OCI-LY7 (cell line): ENCODE data around the gene SEPHS2. TPM values are rescaled to one million over a fixed set of nuclear protein-coding genes. Genes with fewer than 3 reads are reported as not detected.
"Not testable (repeated sequence)": the region's sequence is repeated elsewhere in the genome, so short reads cannot be mapped to it uniquely, and the experiment has no call there.

Source experiments
- BruUV-seq: library from RNA; stranded (reverse); fragments of 400-500 nt; replicated peaks from 2 replicates; lab custom pipeline; 2021; lab: Mats Ljungman, UMichigan
- CTCF ChIA-PET: fragments of 300-600 bp; sonication (Branson Sonifier 250); formaldehyde crosslinking; loops from one replicate; lab custom pipeline; 2022; ENCODE audit warnings: antibody characterized with exemption; ENCODE audit not compliant: unreplicated experiment; lab: Charles Lee
- POLR2A ChIA-PET: fragments of 300-600 bp; sonication (Branson Sonifier 250); formaldehyde crosslinking; loops from one replicate; lab custom pipeline; 2022; ENCODE audit warnings: antibody characterized with exemption; lab: Charles Lee
- DNase-seq: peaks from one replicate; pipeline ENCODE4 v3.0.0-alpha.2; 2015; ENCODE audit warnings: low spot score
- H2AFZ ChIP-seq: fragments of 200-600 bp; sonication (generic), shearing (Covaris generic); 2 replicates; pipeline ENCODE4 v1.6.1; 2014; ENCODE audit warnings: mild to moderate bottlenecking, antibody characterized with exemption, low read length, moderate library complexity
- H3K27ac ChIP-seq: fragments of 200-600 bp; sonication (generic); 2 replicates; pipeline ENCODE4 v1.5.1; 2014; ENCODE audit warnings: mixed run types, low read depth, mild to moderate bottlenecking, moderate library complexity, low read length, inconsistent platforms; ENCODE audit not compliant: poor library complexity, severe bottlenecking
- H3K36me3 ChIP-seq: fragments of 200-600 bp; sonication (generic); 2 replicates; pipeline ENCODE4 v1.6.1; 2014; ENCODE audit warnings: mild to moderate bottlenecking, antibody characterized with exemption, low read length, moderate library complexity, mixed read lengths; ENCODE audit not compliant: insufficient read depth
- H3K4me1 ChIP-seq: fragments of 200-600 bp; sonication (generic); 2 replicates; pipeline ENCODE4 v1.5.1; 2014; ENCODE audit warnings: mild to moderate bottlenecking, low read length; ENCODE audit not compliant: insufficient read depth, poor library complexity, severe bottlenecking
- H3K4me2 ChIP-seq: fragments of 200-600 bp; sonication (generic); 2 replicates; pipeline ENCODE4 v1.6.1; 2014; ENCODE audit warnings: mild to moderate bottlenecking, low read length
- H3K4me3 ChIP-seq: fragments of 200-600 bp; sonication (generic); 2 replicates; pipeline ENCODE4 v1.5.1; 2014; ENCODE audit warnings: mild to moderate bottlenecking, low read depth, low read length; ENCODE audit not compliant: poor library complexity, severe bottlenecking
- H3K79me2 ChIP-seq: fragments of 200-600 bp; sonication (generic); 2 replicates; pipeline ENCODE4 v1.6.1; 2016; ENCODE audit warnings: low read depth, mild to moderate bottlenecking, low read length, moderate library complexity, mixed read lengths; ENCODE audit not compliant: insufficient read depth
- H3K9me2 ChIP-seq: fragments of 200-600 bp; sonication (generic); 2 replicates; pipeline ENCODE4 v1.6.1; 2016; ENCODE audit warnings: mild to moderate bottlenecking, low read length, mixed read lengths; ENCODE audit not compliant: insufficient read depth
- H3K9me3 ChIP-seq: fragments of 200-600 bp; sonication (generic); 2 replicates; pipeline ENCODE4 v1.6.1; 2014; ENCODE audit warnings: mild to moderate bottlenecking, mixed run types, low read length, mixed read lengths
- H4K20me1 ChIP-seq: fragments of 200-600 bp; sonication (generic); 2 replicates; pipeline ENCODE4 v1.6.1; 2014; ENCODE audit warnings: mild to moderate bottlenecking, antibody characterized with exemption, low read length, moderate library complexity, mixed read lengths; ENCODE audit not compliant: insufficient read depth
- CTCF ChIP-seq: fragments of 200-600 bp; sonication (generic); conservative IDR thresholded peaks from 2 replicates; pipeline ENCODE4 v1.5.1; 2014; ENCODE audit warnings: mild to moderate bottlenecking, antibody characterized with exemption, low read length, moderate library complexity, mixed read lengths
- EZH2phosphoT487 ChIP-seq: fragments of 200-600 bp; sonication (generic); IDR thresholded peaks from 2 replicates; pipeline ENCODE4 v1.6.1; 2018; ENCODE audit warnings: low read depth, borderline replicate concordance, mild to moderate bottlenecking, mixed run types, antibody characterized with exemption, low read length, moderate library complexity, mixed read lengths
- intact Hi-C: fragments of 100-400 bp; cut with micrococcal nuclease; formaldehyde crosslinking; loops from one replicate; pipeline ENCODE4 v1.10.0; 2022; ENCODE audit not compliant: unreplicated experiment
- total RNA-seq, 2 experiments: library from RNA; depleted of rRNA in 1 of 2; stranded (reverse); fragments of >200 nt in 1 of 2; shearing (Covaris generic) in 1 of 2; gene quantifications; 2 replicates each; pipeline ENCODE4 v1.2.3, GENCODE V29; 2014 to 2022

Gene SEPHS2
- total RNA-seq, 2 experiments from 2014 or later, result 14.4 to 64.2 TPM

GRCh38 chr16:30478766-30479478 lies 33.2 kb upstream of the SEPHS2 start:
- ChIA-PET CTCF (interaction anchor here (0.5 kb wide), 1 partner anchor 51 kb away, joined by 4 read pairs; no protein-coding TSS in a partner anchor), POLR2A (interaction anchor here (0.7 kb wide), 1 partner anchor 49 kb away, joined by 3 read pairs; the partner anchor contains the start of gene DCTPP1)
- Histone ChIP-seq H3K4me1 (peaks cover 18% of the 10 kb centered on the region), H3K9me2 (no peaks in the 10 kb centered on the region), H3K27ac (no peak overlapping the region), H3K79me2 (peaks cover 1% of the 10 kb centered on the region; the same call in 1 of the 2 replicates), H3K9me3 (no peaks in the 10 kb centered on the region), H3K4me3 (no peak overlapping the region), H4K20me1 (no peaks in the 10 kb centered on the region), H2AFZ (no peak overlapping the region), H3K36me3 (peaks cover 73% of the 10 kb centered on the region), H3K4me2 (no peak overlapping the region)
- no peak for TF ChIP-seq CTCF
- no peak for TF ChIP-seq EZH2phosphoT487
- BruUV-seq, result no TSS peak
- no peak for DNase-seq
- intact Hi-C loops, result no loop called here

- H2AFZ ChIP-seq, CTCF ChIA-PET, H3K4me2 ChIP-seq, DNase-seq, BruUV-seq, H3K9me2 ChIP-seq, H4K20me1 ChIP-seq, intact Hi-C loops, H3K9me3 ChIP-seq, H3K27ac ChIP-seq, H3K4me3 ChIP-seq: not testable (repeated sequence)
- POLR2A ChIA-PET, result interaction anchor here (1.1 kb wide), 1 partner anchor 21 kb away, joined by 4 read pairs; no protein-coding TSS in a partner anchor
- Histone ChIP-seq H3K4me1 (peaks cover 30% of the 10 kb centered on the region), H3K36me3 (peaks cover 61% of the 10 kb centered on the region), H3K79me2 (peaks cover 13% of the 10 kb centered on the region; the same call in 1 of the 2 replicates)
Measured at GRCh38 chr16:30477773-30478172, 32.1 kb upstream of the SEPHS2 start.

GRCh38 chr16:30476991-30477390 lies 31.3 kb upstream of the SEPHS2 start:
- Histone ChIP-seq H3K79me2 (peaks cover 15% of the 10 kb centered on the region; the same call in 1 of the 2 replicates), H3K4me2 (no peak overlapping the region), H3K27ac (no peak overlapping the region), H2AFZ (no peak overlapping the region), H3K4me1 (peaks cover 35% of the 10 kb centered on the region), H4K20me1 (no peaks in the 10 kb centered on the region), H3K9me2 (no peaks in the 10 kb centered on the region), H3K4me3 (no peak overlapping the region), H3K36me3 (peaks cover 54% of the 10 kb centered on the region), H3K9me3 (no peaks in the 10 kb centered on the region)
- BruUV-seq, result no TSS peak
- TF ChIP-seq EZH2phosphoT487 (no peak), CTCF (no peak)
- DNase-seq, result no peak
- ChIA-PET POLR2A (interaction anchor here (1.1 kb wide), 1 partner anchor 20 kb away, joined by 4 read pairs; no protein-coding TSS in a partner anchor), CTCF (no interaction called here)
- intact Hi-C loops, result no loop called here
